GM12891 (cell line): Measurements from ENCODE around the gene ACVR1.

Source experiments
- POLR2A ChIP-seq: IDR thresholded peaks from 2 replicates; pipeline ENCODE4 v1.6.1; 2011; ENCODE audit warnings: low read depth, low read length, control low read depth
- POLR2AphosphoS5 ChIP-seq: IDR thresholded peaks from 2 replicates; pipeline ENCODE4 v1.6.1; 2011; ENCODE audit warnings: low read depth, low read length, control low read depth

- TF ChIP-seq POLR2AphosphoS5 (no peak), POLR2A (no peak)
Measured at GRCh38 chr2:157746234-157746950, 129.7 kb downstream of the ACVR1 start.
